ENCODE data around the gene WNT5A. TPM values are rescaled to one million over a fixed set of nuclear protein-coding genes. Genes with fewer than 3 reads are reported as not detected.
A peak's percentile ranks its signal among the peaks of the same experiment; 100 is the strongest.

The WNT5A gene
- 94.2 and 113 TPM in 2 replicates for total RNA-seq
- 18.4 and 22.3 TPM in 2 replicates for polyA plus RNA-seq

GRCh38 chr3:55486857-55487380 is at the start of gene WNT5A:
Gene WNT5A (minus strand): TSS chr3:55487306. CDS start chr3:55486985, 321 bp downstream.
- Histone ChIP-seq H3K36me3 (no peaks in the 10 kb centered on the region), H3K4me1 (ENCODE audit: low read depth) (peaks cover 17% of the 10 kb centered on the region), H3K4me3 (peak within 1 kb of the TSS; percentile 70), H3K27ac (peak within 1 kb of the TSS; percentile 91), H3K27me3 (no peaks in the 10 kb centered on the region), H3K9me3 (ENCODE audit: low read depth) (no peaks in the 10 kb centered on the region)
- peak; percentile 60 to 78 for DNase-seq (ENCODE audit: low read depth in 1 of 2, low spot score in 1 of 2)
- TF ChIP-seq, protein P1, sequence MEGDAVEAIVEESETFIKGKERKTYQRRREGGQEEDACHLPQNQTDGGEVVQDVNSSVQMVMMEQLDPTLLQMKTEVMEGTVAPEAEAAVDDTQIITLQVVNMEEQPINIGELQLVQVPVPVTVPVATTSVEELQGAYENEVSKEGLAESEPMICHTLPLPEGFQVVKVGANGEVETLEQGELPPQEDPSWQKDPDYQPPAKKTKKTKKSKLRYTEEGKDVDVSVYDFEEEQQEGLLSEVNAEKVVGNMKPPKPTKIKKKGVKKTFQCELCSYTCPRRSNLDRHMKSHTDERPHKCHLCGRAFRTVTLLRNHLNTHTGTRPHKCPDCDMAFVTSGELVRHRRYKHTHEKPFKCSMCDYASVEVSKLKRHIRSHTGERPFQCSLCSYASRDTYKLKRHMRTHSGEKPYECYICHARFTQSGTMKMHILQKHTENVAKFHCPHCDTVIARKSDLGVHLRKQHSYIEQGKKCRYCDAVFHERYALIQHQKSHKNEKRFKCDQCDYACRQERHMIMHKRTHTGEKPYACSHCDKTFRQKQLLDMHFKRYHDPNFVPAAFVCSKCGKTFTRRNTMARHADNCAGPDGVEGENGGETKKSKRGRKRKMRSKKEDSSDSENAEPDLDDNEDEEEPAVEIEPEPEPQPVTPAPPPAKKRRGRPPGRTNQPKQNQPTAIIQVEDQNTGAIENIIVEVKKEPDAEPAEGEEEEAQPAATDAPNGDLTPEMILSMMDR (IDR thresholded peaks at IDR 0.05; ENCODE audit: low read depth, low read length) = no peak

- Histone ChIP-seq H3K4me3 (no peak overlapping the region), H3K27me3 (no peaks in the 10 kb centered on the region), H3K9me3 (ENCODE audit: low read depth) (no peaks in the 10 kb centered on the region), H3K4me1 (ENCODE audit: low read depth) (no peaks in the 10 kb centered on the region), H3K27ac (no peak overlapping the region), H3K36me3 (no peaks in the 10 kb centered on the region)
- TF ChIP-seq, protein P1 (IDR thresholded peaks at IDR 0.05; ENCODE audit: low read depth, low read length) = no peak
- no peak for DNase-seq (ENCODE audit: low read depth in 1 of 2, low spot score in 1 of 2)
These were observed 47.8 kb upstream of the WNT5A start for GRCh38 chr3:55534876-55535275.

GRCh38 chr3:55532806-55533205 is 45.7 kb upstream of the WNT5A start:
- DNase-seq (ENCODE audit: low read depth in 1 of 2, low spot score in 1 of 2) = no peak
- peaks cover 2% of the 10 kb centered on the region for H3K4me1 ChIP-seq (ENCODE audit: low read depth)
- no peak overlapping the region for H3K4me3 ChIP-seq
- H3K27me3 ChIP-seq = no peaks in the 10 kb centered on the region
- no peaks in the 10 kb centered on the region for H3K9me3 ChIP-seq (ENCODE audit: low read depth)
- TF ChIP-seq, protein P1 (IDR thresholded peaks at IDR 0.05; ENCODE audit: low read depth, low read length) = no peak
- no peaks in the 10 kb centered on the region for H3K36me3 ChIP-seq
- H3K27ac ChIP-seq = no peak overlapping the region

DNA sequence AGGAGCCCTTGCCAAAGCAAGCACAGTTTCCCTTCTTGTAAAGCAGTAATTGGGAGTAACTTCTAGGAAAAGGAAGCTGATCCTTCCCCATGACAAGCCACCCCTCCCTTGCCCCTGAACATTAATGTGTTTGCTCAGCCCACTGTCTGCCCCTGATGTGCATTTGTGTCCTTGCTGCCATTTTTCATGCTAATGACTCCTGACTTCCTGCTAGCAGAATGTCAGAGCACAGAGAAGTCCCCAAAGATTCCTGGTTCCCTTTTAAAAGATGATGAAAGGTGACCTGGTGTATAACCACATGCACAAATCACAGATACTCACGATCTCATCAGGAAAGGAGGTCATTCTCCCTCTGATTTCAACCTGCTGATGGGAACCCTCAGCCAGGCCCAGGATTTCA is 44.2 kb upstream of the WNT5A start:
- no peak for DNase-seq (ENCODE audit: low read depth in 1 of 2, low spot score in 1 of 2)

GRCh38 chr3:55527361-55527760 is 40.3 kb upstream of the WNT5A start:
- DNase-seq (ENCODE audit: low read depth in 1 of 2, low spot score in 1 of 2) = peak in 1 of 2 donors; percentile 18

More for the DNA sequence above, 44.2 kb upstream of the WNT5A start:
- TF ChIP-seq, protein P1 (IDR thresholded peaks at IDR 0.05; ENCODE audit: low read depth, low read length) = no peak
- H3K4me1 ChIP-seq (ENCODE audit: low read depth) = peaks cover 8% of the 10 kb centered on the region
- H3K36me3 ChIP-seq = no peaks in the 10 kb centered on the region
- no peaks in the 10 kb centered on the region for H3K9me3 ChIP-seq (ENCODE audit: low read depth)
- no peak overlapping the region for H3K27ac ChIP-seq
- H3K27me3 ChIP-seq = no peaks in the 10 kb centered on the region
- H3K4me3 ChIP-seq = no peak overlapping the region

More at GRCh38 chr3:55527361-55527760, 40.3 kb upstream of the WNT5A start:
- H3K36me3 ChIP-seq = no peaks in the 10 kb centered on the region
- H3K9me3 ChIP-seq (ENCODE audit: low read depth) = no peaks in the 10 kb centered on the region
- no peak overlapping the region for H3K4me3 ChIP-seq
- peaks cover 8% of the 10 kb centered on the region for H3K4me1 ChIP-seq (ENCODE audit: low read depth)
- TF ChIP-seq, protein P1 (IDR thresholded peaks at IDR 0.05; ENCODE audit: low read depth, low read length) = no peak
- H3K27me3 ChIP-seq = no peaks in the 10 kb centered on the region
- no peak overlapping the region for H3K27ac ChIP-seq

Data from cardiac muscle cell (in vitro differentiated cells and primary cell).